Type B pancreatic cell (in vitro differentiated cells): ENCODE data around the gene ATP2A3. TPM values are rescaled to one million over a fixed set of nuclear protein-coding genes. Genes with fewer than 3 reads are reported as not detected.

Source experiments
- DNase-seq: peaks from one replicate; pipeline ENCODE4 v3.0.0; 2021; ENCODE audit warnings: mixed read lengths; ENCODE audit not compliant: unreplicated experiment; ENCODE audit errors: extremely low spot score
- H3K27ac Mint-ChIP-seq: 2 replicates; pipeline ENCODE4 v1.8.0; 2021; ENCODE audit warnings: mild to moderate bottlenecking, mixed read lengths
- H3K27me3 Mint-ChIP-seq: 2 replicates; pipeline ENCODE4 v1.8.0; 2021; ENCODE audit warnings: mixed read lengths
- H3K36me3 Mint-ChIP-seq: 2 replicates; pipeline ENCODE4 v1.8.0; 2021; ENCODE audit warnings: mixed read lengths
- H3K4me1 Mint-ChIP-seq: one replicate; pipeline ENCODE4 v1.8.0; 2021; ENCODE audit warnings: mixed read lengths; ENCODE audit not compliant: unreplicated experiment
- H3K4me3 Mint-ChIP-seq: 2 replicates; pipeline ENCODE4 v1.8.0; 2021; ENCODE audit warnings: mild to moderate bottlenecking, mixed read lengths
- H3K9me3 Mint-ChIP-seq: 2 replicates; pipeline ENCODE4 v1.8.0; 2021; ENCODE audit warnings: mixed read lengths
- CTCF ChIP-seq: fragments of 200-600 bp; sonication (generic); conservative IDR thresholded peaks from 2 replicates; pipeline ENCODE4 v1.5.0; 2021; ENCODE audit warnings: antibody characterized with exemption, mild to moderate bottlenecking
- total RNA-seq: library from RNA; stranded (reverse); gene quantifications from 2 replicates; pipeline ENCODE4 v1.2.1, GENCODE V29; 2021; ENCODE audit warnings: low replicate concordance

The ATP2A3 gene
- total RNA-seq, 1 donor from 2014 or later = 33.2 TPM

DNA sequence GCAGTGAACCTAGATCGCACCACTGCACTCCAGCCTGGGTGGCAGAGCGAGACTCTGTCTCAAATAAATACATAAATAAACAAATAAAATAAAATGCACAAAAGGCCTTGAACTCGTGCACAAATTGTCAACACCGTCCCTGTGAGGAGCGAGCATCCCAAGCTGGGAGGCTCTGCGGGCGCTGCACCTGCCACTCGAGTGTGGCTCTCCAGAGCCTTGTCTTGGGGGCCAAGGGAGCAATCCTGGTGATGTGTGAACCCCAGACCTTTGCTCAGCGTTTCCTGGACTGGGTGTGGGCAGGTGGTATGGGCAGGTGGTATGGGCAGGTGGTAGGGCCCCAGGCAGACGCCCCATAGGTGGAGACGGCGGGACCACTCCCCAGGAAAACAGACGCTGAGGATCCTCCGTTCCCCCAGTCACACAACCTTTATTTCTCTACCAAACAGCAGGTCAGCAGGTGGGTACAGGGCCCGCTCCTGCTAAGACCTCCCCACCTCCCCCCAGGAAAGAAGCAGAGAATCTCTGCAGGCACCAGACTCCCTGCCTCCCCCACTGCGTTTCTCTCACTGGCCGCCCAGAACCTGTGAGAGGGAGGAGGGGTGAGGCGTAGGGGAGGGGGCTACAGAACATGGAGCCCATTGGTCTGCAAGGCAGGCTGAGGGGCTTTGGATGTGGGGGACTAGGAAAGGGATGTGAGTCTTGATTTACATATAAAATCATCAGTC, 40.6 kb downstream of the ATP2A3 start:
- H3K9me3 Mint-ChIP-seq = no peaks in the 10 kb centered on the region

GRCh38 chr17:3922765-3923164, 41.5 kb downstream of the ATP2A3 start:
- no peak for TF ChIP-seq CTCF
- no peaks in the 10 kb centered on the region for H3K36me3 Mint-ChIP-seq
- DNase-seq = no peak
- peaks cover 16% of the 10 kb centered on the region for H3K4me1 Mint-ChIP-seq
- H3K27ac Mint-ChIP-seq = no peak overlapping the region
- no peak overlapping the region for H3K4me3 Mint-ChIP-seq
- H3K9me3 Mint-ChIP-seq = no peaks in the 10 kb centered on the region
- no peaks in the 10 kb centered on the region for H3K27me3 Mint-ChIP-seq

More for the DNA sequence above, 40.6 kb downstream of the ATP2A3 start:
- Mint-ChIP-seq H3K4me1 (peaks cover 18% of the 10 kb centered on the region), H3K36me3 (no peaks in the 10 kb centered on the region), H3K27me3 (no peaks in the 10 kb centered on the region), H3K27ac (no peak overlapping the region), H3K4me3 (no peak overlapping the region)
- TF ChIP-seq CTCF = no peak
- DNase-seq = no peak

GRCh38 chr17:3921502-3922319, 42.5 kb downstream of the ATP2A3 start:
- H3K27me3 Mint-ChIP-seq = no peaks in the 10 kb centered on the region
- no peak overlapping the region for H3K4me3 Mint-ChIP-seq
- DNase-seq = no peak
- no peak overlapping the region for H3K27ac Mint-ChIP-seq
- H3K9me3 Mint-ChIP-seq = no peaks in the 10 kb centered on the region
- H3K36me3 Mint-ChIP-seq = no peaks in the 10 kb centered on the region
- no peak for TF ChIP-seq CTCF
- peaks cover 8% of the 10 kb centered on the region for H3K4me1 Mint-ChIP-seq

- Mint-ChIP-seq H3K4me1 (peaks cover 6% of the 10 kb centered on the region), H3K4me3 (no peak overlapping the region), H3K9me3 (no peaks in the 10 kb centered on the region), H3K36me3 (no peaks in the 10 kb centered on the region), H3K27me3 (no peaks in the 10 kb centered on the region), H3K27ac (no peak overlapping the region)
- TF ChIP-seq CTCF = no peak
- DNase-seq = no peak
These were observed 43.2 kb downstream of the ATP2A3 start for GRCh38 chr17:3921006-3921405.

GRCh38 chr17:3919123-3919624, 45.1 kb downstream of the ATP2A3 start:
- no peaks in the 10 kb centered on the region for H3K36me3 Mint-ChIP-seq
- DNase-seq = no peak
- H3K27me3 Mint-ChIP-seq = no peaks in the 10 kb centered on the region
- no peaks in the 10 kb centered on the region for H3K4me1 Mint-ChIP-seq
- no peak overlapping the region for H3K4me3 Mint-ChIP-seq
- H3K9me3 Mint-ChIP-seq = no peaks in the 10 kb centered on the region
- no peak for TF ChIP-seq CTCF
- H3K27ac Mint-ChIP-seq = no peak overlapping the region
